ENCODE measurements around the gene HSF5. TPM values are rescaled to one million over a fixed set of nuclear protein-coding genes. Genes with fewer than 3 reads are reported as not detected.

The HSF5 gene
- total and polyA plus RNA-seq, 2 of the 4 experiments (the other 2 are of a cell fraction): not detected

GRCh38 chr17:58420827-58421226 is 67.4 kb downstream of the HSF5 start:
- WGBS, 2 experiments (ENCODE audit: extremely low coverage in 2 of 2, insufficient read length in 1 of 2): no CpG with 5 or more reads among the region's 2 CpGs
- Histone ChIP-seq H3K4me3 (ENCODE audit: insufficient read depth, low read depth, low read length) (no peak overlapping the region), H3K36me3 (ENCODE audit: control insufficient read depth, insufficient read depth, low read length) (no peaks in the 10 kb centered on the region), H3K56ac (ENCODE audit: extremely low read depth, insufficient read depth, low read length) (no peak overlapping the region), H4K20me1 (ENCODE audit: insufficient read depth, low read length) (no peaks in the 10 kb centered on the region), H4K91ac (ENCODE audit: insufficient read depth, low read depth, low read length) (no peak overlapping the region), H2AK5ac (ENCODE audit: low read depth, low read length) (no peak overlapping the region), H3K14ac (replicated peaks; ENCODE audit: low read depth, low read length) (no peak overlapping the region), H3K9ac (ENCODE audit: low read depth, low read length) (no peak overlapping the region), H3K9me1 (ENCODE audit: insufficient read depth, low read length) (no peaks in the 10 kb centered on the region), H2BK15ac (ENCODE audit: low read depth, low read length) (no peak overlapping the region), H3K4ac (ENCODE audit: low read depth, low read length) (no peak overlapping the region), H3K23ac (ENCODE audit: low read depth, low read length) (no peak overlapping the region), H2AK9ac (replicated peaks; ENCODE audit: low read depth, low read length, poor library complexity) (no peak overlapping the region), H3K4me2 (ENCODE audit: low read depth, low read length) (no peak overlapping the region), H4K5ac (ENCODE audit: low read depth, low read length) (no peak overlapping the region), H3K27ac (ENCODE audit: insufficient read depth, low read length) (no peak overlapping the region), H3K27me3 (ENCODE audit: control insufficient read depth, insufficient read depth, low read length) (peaks cover 6% of the 10 kb centered on the region), H2AFZ (replicated peaks; ENCODE audit: low read length, poor library complexity) (no peak overlapping the region), H3K79me1 (ENCODE audit: low read depth in 1 of 2, low read length in 2 of 2) (no peaks in the 10 kb centered on the region), H2BK20ac (ENCODE audit: low read depth, low read length) (no peak overlapping the region), H2BK5ac (ENCODE audit: low read depth, low read length, poor library complexity, severe bottlenecking) (no peak overlapping the region), H3K9me3 (ENCODE audit: control insufficient read depth, insufficient read depth, low read length) (no peaks in the 10 kb centered on the region), H2BK120ac (ENCODE audit: low read depth, low read length) (no peak overlapping the region), H4K8ac (ENCODE audit: low read depth in 2 of 2, low read length in 2 of 2) (no peak overlapping the region), H3K4me1 (ENCODE audit: control insufficient read depth, insufficient read depth, low read length) (no peaks in the 10 kb centered on the region), H3K18ac (ENCODE audit: low read depth, low read length) (no peak overlapping the region)
- CTCF ChIA-PET: no interaction called here
- in situ Hi-C loops (cut with MboI; ENCODE audit: low sequenced_read_pairs) (no loop called here), dilution Hi-C loops (cut with HindIII; ENCODE audit: low sequenced_read_pairs, unreplicated experiment) (no loop called here), intact Hi-C loops (cut with micrococcal nuclease) (no loop called here)
- ATAC-seq (ENCODE audit: low read depth) (no peak), DNase-seq (no peak)
- no TSS peak for BruUV-seq (replicated peaks)
- POLR2A ChIA-PET (ENCODE audit: unreplicated experiment): no interaction called here
- TF ChIP-seq SMC3 (IDR thresholded peaks at IDR 0.05; ENCODE audit: low read depth, low read length): no peak

Measured in IMR-90 (cell line).